NCI-H526 (cell line): ENCODE measurements around the gene CD8B2.
"Not testable (repeated sequence)": the region's sequence is repeated elsewhere in the genome, so short reads cannot be mapped to it uniquely, and the experiment has no call there.

Source experiments
- DNase-seq, 2 experiments: peaks; one replicate each; lab custom pipeline; 2025; lab: John Stamatoyannopoulos, UW

CD8B2 gene

GRCh38 chr2:106551417-106552130, 64.4 kb downstream of the CD8B2 start:
- DNase-seq: no peak

- DNase-seq: no peak
Observed at GRCh38 chr2:106552921-106553320, 65.8 kb downstream of the CD8B2 start.

- no peak for DNase-seq
Observed at GRCh38 chr2:106553321-106553720, 66.2 kb downstream of the CD8B2 start.

GRCh38 chr2:106554411-106554810, 67.2 kb downstream of the CD8B2 start:
- DNase-seq: no peak

- DNase-seq: no peak
Observed at GRCh38 chr2:106555053-106555452, 67.9 kb downstream of the CD8B2 start.

- DNase-seq: not testable (repeated sequence)
Observed at GRCh38 chr2:106559786-106560185, 72.6 kb downstream of the CD8B2 start.

GRCh38 chr2:106560773-106561172, 73.6 kb downstream of the CD8B2 start:
- DNase-seq: no peak

GRCh38 chr2:106561356-106561755, 74.2 kb downstream of the CD8B2 start:
- DNase-seq: no peak

GRCh38 chr2:106561803-106562202, 74.6 kb downstream of the CD8B2 start:
- no peak for DNase-seq

GRCh38 chr2:106562268-106563186, 75.4 kb downstream of the CD8B2 start:
- DNase-seq: no peak

- no peak for DNase-seq
Observed at GRCh38 chr2:106563195-106563594, 76.0 kb downstream of the CD8B2 start.

- DNase-seq: no peak
Observed at GRCh38 chr2:106565599-106565998, 78.4 kb downstream of the CD8B2 start.

GRCh38 chr2:106566050-106566449, 78.9 kb downstream of the CD8B2 start:
- no peak for DNase-seq

- not testable (repeated sequence) for DNase-seq
Observed at GRCh38 chr2:106566484-106566883, 79.3 kb downstream of the CD8B2 start.

GRCh38 chr2:106570316-106570715, 83.2 kb downstream of the CD8B2 start:
- DNase-seq: no peak
